IPS-NIHi7 (cell line): Measurements from ENCODE around the gene NAPB.
"Not testable (repeated sequence)": the region's sequence is repeated elsewhere in the genome, so short reads cannot be mapped to it uniquely, and the experiment has no call there.

Experiments
- DNase-seq: peaks from one replicate; pipeline ENCODE4 v3.0.0; 2012; ENCODE audit warnings: mixed read lengths; ENCODE audit errors: extremely low spot score

NAPB gene

GRCh38 chr20:23420943-23421931 is at the start of gene NAPB:
NAPB (minus strand) TSS chr20:23421488; CDS start chr20:23421402, 86 bp downstream.
- DNase-seq: peak; percentile 97

- DNase-seq: not testable (repeated sequence)
Measured at GRCh38 chr20:23466961-23467360, 45.7 kb upstream of the NAPB start.

GRCh38 chr20:23461180-23461579 is 39.9 kb upstream of the NAPB start:
- no peak for DNase-seq

GRCh38 chr20:23459461-23460150 is 38.3 kb upstream of the NAPB start:
- no peak for DNase-seq

GRCh38 chr20:23456873-23457272 is 35.6 kb upstream of the NAPB start:
- DNase-seq: no peak

- DNase-seq: no peak
Measured at GRCh38 chr20:23456409-23456808, 35.1 kb upstream of the NAPB start.

- no peak for DNase-seq
Measured at GRCh38 chr20:23455639-23456038, 34.4 kb upstream of the NAPB start.

GRCh38 chr20:23454816-23455215 is 33.5 kb upstream of the NAPB start:
- no peak for DNase-seq

GRCh38 chr20:23453549-23454543 is 32.6 kb upstream of the NAPB start:
- no peak for DNase-seq

- no peak for DNase-seq
Measured at GRCh38 chr20:23452776-23453175, 31.5 kb upstream of the NAPB start, which contains the start of gene CST11. CST11 (minus strand) TSS chr20:23452876; CDS start chr20:23452811, 65 bp downstream.

- DNase-seq: no peak
Measured at GRCh38 chr20:23451956-23452487, 30.7 kb upstream of the NAPB start.

GRCh38 chr20:23450877-23451276 is 29.6 kb upstream of the NAPB start:
- DNase-seq: no peak

- no peak for DNase-seq
Measured at GRCh38 chr20:23449421-23449820, 28.1 kb upstream of the NAPB start.

- no peak for DNase-seq
Measured at GRCh38 chr20:23448167-23448566, 26.9 kb upstream of the NAPB start.

- DNase-seq: peak; percentile 78
Measured at GRCh38 chr20:23446505-23446904, 25.2 kb upstream of the NAPB start.

GRCh38 chr20:23445596-23446217 is 24.4 kb upstream of the NAPB start:
- DNase-seq: no peak

- DNase-seq: no peak
Measured at GRCh38 chr20:23444859-23445258, 23.6 kb upstream of the NAPB start.

- no peak for DNase-seq
Measured at GRCh38 chr20:23442436-23442835, 21.1 kb upstream of the NAPB start.

- peak; percentile 95 for DNase-seq
Measured at GRCh38 chr20:23441850-23442313, 20.6 kb upstream of the NAPB start.

GRCh38 chr20:23440004-23440403 is 18.7 kb upstream of the NAPB start:
- DNase-seq: no peak

- no peak for DNase-seq
Measured at GRCh38 chr20:23438661-23439060, 17.4 kb upstream of the NAPB start.
